ENCODE data around the gene HDGFL2.
A peak's percentile ranks its signal among the peaks of the same experiment; 100 is the strongest.

The HDGFL2 gene

DNA sequence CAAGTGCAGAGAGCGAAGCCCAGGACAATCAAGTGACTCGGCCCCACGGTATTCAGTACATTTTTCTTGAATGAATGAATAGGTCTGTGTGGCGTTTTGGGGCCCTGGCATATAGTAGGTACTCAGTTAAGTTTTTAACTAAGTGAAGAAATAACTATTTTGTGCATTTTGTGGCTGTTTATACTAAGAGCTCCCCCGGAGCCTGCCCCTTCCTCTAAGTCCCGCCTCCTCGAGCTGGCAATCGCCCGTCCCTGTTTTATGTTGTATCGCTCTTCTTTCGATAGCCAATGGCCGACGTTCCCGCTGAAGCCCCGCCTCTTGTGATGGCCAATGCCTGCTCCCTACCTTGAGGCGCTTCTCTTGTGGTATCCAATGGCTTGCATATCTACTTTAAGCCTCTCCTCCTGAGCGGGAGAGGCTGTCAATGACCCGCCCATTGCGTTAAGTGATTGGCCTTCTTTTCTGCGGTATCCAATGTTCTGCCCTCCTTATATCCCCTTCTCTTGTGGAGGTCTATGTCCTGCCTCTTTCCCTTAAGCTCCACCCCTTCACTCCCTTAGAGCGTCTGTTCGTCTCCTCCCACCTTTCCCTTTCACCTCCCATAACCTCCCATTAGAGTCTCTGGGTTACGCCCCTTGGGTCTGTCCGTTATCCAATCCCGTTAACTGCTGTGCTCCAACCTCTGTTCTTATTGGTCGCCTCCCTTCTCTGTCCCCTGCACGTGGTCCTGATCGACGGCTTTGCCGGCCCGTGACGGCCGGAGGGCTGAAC is 509 bp upstream of the HDGFL2 start:
- peak; percentile 97 for DNase-seq (ENCODE audit: low read depth)

DNA sequence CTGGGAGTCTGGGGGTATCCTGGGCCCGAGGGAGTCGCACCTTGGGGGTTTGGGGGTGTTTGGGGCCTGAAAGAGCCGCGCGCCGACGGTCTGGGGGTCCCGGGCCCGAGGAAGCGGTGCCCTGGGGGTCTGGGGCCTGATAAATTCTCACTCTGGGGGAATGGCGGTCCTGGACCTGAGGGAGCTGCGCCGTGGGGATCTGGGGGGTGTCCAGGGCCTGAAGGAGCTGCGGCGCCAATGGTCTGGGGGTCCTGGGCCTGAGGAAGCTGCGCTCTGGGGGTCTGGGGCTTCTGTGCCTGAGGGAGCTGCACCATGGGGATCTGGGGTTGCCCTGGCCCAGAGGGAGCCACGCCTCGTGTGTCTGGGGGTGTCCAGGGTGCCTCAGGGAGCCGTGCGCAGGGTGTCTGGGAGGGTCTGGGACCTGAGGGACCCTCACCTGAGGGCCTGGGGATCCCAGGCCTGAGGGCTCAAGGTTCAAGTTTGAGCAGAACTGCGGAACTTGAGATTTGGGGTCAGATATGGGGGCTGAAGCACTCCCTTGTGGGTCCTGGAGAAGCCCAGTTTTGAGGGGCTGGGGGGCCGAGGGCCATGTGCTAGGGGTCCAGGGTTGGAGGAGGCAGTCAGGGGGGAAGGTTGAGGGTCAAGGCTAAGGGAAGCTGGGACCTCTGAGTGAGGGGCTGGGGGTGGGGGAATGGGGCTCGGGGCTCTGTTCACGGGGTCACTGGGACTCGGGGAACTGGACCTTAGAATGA is 1.1 kb downstream of the HDGFL2 start:
- DNase-seq (ENCODE audit: low read depth), result no peak

DNA sequence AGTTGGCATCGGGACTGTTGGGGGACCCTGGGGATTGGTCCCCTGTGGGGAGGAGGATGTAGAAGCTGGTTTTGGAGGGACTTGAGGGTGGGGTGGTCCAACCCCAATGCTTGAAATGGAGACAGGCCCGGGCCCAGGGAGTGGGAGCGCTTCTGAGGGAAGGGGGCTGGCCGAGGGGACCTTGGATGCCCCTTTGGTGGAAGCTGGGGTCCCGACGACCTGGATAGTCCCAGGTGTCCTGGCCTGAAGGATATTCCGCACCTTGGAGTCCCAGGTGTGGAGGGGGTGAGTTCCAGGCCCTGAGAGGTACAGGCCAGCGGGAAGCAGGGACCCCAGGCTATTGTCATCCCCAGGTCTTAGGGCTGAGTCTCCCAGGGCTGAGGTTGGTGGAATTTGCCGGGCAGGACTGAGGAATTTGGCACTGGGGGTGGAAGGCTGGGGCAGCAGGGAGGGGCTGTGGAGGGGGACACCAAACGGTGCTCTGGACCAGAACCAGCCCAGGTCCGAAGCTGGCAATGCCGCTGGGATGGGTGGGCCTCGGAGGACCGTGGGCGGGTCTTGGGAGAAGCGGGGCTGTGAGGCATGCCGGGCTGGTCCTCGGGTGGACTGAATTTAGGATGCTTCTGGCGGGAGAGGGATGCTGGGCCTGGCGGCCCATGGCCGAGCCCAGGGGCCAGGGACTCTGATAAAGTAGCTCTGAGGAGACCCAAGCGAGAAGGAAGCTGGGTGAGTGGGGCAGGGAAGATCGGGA is 1.8 kb downstream of the HDGFL2 start:
- no peak for DNase-seq (ENCODE audit: low read depth)

DNA sequence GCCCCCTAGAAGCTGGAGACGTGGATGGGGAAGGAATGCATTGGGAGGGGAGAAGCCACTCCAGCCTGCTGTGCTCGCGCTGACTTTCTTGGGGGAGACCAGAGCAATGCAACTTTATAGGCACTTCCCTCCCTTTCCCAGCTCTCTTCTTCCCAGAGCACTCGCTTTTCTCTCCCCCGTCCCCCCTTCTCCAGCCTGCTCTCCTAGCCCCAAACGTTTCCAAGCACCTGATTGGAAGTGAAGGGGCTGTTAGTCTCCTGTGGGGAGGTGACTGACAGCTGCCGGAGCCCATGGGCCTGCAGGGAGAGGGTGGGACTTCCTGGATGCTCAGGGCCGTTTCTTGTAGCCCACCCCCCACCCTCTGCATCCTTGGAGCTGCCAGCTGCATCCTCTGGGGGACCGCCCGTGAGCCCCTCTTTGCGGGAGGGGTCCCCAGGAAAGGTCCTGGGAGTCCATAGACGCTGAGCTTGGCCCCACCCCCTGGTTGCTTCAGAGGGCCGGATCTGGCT is 2.5 kb downstream of the HDGFL2 start:
- no peak for DNase-seq (ENCODE audit: low read depth)

DNA sequence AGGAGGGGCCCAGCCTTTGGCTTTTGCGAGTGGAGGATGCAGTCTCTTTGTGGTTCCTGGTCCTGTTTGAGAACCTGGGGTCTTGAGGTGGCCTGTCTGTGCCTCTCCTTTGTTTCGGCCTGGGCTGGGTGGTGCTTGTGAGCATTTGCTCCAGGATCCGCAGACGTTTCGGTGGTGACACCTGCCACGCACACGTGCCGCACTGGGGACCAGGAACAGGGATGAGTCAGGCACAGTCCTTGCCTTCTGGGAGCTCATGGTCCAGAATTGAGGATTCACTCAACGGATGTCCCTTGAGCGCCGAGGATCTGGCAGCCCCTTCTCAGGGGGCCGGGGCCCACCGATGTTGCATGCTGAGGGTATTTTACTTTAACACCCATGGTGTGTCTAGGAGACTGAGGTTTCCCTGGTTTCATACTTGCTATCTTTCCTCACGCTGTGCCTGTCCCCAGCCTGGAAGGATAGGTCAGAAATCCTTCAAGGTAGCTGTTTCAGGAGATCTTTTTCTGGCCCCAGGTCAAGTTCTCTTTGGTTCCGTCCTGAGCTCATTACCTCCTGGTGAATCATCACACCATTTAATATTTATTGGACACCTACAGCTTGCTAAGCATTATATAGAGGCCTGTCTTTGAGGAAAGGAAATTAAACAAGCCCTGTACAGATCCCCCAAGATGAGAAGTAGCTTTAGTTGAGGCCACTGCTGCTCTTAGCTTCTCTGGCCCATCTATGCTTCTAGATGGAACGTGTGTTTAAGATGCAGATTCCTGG is 5.1 kb downstream of the HDGFL2 start:
- no peak for DNase-seq (ENCODE audit: low read depth)

DNA sequence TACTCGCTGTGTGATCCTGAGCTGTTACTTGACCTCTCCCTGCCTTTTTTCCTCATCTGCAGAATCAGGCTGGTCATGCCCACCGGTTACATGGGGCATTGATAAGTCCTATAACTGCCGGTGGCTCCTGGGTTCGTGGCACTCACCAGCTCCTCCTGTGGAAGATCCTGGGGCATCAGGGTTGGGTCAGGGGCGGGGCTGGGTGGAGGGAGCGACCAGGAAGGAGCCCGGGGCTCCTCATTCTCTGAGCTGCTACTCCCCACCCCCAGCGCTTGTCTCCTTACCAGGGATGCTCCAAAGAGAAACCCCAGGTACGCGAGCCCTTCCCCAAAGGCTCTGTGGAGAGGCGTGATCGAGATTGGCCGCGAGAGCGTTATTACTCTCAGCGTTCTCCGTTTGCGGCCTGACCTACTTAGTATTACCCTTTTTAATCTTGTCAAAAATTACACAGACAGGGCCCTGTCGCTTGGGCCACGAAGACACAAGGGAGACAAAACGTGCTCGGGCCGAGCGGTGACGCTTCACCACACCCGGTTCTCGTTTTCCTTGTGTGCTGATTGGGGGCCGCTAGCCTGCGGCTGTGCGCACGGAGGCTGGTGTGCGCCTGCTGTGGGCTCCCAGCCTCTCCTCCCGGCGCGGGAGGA is 10.7 kb downstream of the HDGFL2 start:
- DNase-seq (ENCODE audit: low read depth), result no peak

DNA sequence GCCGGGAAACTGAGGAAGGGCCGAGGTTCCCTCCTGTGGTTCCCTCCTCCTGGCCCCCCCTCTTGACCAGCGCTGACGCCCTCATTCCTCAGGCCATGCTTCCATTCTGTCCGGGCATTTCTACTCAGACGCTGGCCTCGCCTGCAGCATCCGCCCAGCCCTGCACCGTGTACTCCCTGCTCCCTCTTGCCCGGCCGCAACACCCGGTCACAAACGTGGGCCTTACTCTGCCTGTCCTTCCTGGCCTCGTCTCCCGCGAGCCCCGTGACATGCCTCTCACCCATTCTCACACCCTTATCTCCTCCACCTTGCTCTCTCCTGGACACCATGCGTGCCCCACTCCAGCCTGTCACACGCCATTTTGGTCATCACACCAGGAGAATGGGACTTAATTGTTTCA is 11.3 kb downstream of the HDGFL2 start:
- no peak for DNase-seq (ENCODE audit: low read depth)

DNA sequence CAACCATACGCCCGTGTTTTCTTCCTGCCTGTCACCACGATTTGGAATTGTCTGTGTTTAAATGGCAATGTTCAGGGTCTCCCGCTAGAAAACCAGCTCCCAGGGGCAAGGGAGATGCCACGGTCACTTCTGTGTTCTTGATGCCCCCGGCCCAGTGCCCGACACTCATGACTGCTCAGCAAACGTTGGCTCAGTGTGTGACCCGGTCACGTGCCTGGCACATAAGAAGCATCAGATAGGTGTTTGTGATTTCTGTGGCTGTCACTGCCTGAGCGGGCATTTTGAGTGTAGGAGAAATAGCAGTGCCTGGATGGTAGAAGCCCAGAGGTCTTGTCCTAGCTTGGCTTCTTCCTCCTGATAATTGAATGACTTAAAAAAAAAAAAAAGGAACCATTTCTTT is 15.5 kb downstream of the HDGFL2 start:
- DNase-seq (ENCODE audit: low read depth), result no peak

DNA sequence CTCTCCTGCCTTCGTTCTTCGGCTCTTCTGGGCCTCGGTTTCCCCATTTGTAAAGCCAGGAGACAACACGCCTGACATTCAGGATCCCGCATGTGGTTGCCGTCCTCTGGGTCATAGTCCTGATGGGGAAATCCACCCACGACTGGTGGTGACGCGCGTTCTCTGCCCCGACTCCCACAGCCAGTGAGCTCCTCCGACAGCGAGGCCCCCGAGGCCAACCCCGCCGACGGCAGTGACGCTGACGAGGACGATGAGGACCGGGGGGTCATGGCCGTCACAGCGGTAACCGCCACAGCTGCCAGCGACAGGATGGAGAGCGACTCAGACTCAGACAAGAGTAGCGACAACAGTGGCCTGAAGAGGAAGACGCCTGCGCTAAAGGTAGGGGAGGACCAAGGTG is 16.4 kb downstream of the HDGFL2 start:
- DNase-seq (ENCODE audit: low read depth), result no peak

DNA sequence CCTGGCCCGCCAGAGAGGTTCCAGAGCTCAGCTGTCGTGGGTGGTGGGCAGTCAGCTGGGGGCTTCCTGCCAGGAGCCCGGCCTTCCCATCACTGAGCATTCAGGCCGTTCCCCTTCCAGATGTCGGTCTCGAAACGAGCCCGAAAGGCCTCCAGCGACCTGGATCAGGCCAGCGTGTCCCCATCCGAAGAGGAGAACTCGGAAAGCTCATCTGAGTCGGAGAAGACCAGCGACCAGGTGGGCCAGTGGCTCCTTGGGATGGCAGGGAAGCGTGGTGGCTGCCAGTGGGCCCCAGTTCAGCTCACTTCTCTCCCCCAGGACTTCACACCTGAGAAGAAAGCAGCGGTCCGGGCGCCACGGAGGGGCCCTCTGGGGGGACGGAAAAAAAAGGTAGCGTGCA is 19.3 kb downstream of the HDGFL2 start:
- no peak for DNase-seq (ENCODE audit: low read depth)

DNA sequence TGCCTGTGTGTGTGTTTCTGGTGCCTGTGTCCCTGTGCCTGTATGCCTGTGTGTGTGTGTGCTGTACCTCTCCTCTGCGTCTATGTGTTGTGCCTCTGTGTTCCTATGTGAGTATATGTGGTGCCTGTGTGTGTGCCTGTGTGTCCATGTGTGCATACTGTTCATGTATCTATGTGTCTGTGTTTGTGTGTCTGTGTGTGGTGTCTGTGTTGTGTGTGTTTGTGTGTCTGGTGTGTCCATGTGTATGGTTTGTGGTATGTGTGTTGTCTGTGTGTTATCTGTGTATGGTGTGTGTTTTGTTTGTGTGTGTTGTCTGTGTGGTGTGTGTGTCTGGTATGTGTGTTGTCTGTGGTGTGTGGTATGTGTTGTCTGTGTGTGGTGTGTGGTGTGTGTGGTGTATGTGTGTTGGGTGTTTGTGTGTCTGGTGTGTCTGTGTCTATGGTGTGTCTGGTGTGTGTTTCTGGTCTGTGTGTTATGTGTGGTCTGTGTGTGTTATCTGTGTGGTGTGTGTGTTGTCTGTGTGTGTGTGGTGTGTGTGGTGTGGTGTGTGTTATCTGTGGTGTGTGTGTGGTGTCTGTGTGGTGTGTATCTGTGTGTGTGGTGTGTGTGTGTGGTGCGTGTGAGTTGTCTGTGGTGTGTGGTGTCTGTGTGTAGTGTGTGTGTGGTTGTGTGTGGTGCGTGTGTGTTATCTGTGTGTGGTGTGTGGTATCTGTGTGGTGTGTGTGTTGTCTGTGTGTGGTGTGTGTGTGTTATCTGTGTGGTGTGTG is 20.4 kb downstream of the HDGFL2 start:
- DNase-seq (ENCODE audit: low read depth), result no peak

DNA sequence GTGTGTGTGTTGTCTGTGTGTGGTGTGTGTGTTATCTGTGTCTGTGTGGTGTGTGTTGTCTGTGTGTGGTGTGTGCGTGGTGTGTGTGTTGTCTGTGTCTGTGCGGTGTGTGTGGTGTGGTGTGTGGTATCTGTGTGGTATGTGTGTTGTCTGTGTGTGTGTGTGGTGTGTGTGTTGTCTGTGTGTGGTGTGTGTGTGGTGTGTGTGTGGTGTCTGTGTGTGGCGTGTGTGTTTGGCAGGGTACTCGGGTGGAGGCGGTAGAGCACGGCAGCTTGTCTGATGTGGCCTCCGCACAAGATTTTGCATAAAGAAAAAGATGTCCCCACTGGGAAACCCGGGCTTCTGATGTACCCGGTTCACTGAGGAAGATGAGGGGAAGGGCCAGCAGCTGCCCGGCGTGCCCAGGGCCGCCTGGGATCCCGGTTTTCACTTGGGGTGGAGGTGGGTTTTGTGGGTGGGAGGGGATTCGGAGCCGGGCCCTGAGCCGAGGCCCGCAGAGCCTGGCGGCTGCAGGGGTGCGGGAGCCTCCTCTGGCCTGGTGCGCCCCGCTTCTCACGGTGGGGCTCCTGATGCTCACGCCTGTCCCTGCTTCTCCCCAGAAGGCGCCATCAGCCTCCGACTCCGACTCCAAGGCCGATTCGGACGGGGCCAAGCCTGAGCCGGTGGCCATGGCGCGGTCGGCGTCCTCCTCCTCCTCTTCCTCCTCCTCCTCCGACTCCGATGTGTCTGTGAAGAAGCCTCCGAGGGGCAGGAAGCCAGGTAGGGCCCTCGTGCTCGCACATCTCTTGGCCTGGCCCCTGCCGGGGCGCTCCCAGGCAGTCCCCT is 21.2 kb downstream of the HDGFL2 start:
- DNase-seq (ENCODE audit: low read depth), result no peak

DNA sequence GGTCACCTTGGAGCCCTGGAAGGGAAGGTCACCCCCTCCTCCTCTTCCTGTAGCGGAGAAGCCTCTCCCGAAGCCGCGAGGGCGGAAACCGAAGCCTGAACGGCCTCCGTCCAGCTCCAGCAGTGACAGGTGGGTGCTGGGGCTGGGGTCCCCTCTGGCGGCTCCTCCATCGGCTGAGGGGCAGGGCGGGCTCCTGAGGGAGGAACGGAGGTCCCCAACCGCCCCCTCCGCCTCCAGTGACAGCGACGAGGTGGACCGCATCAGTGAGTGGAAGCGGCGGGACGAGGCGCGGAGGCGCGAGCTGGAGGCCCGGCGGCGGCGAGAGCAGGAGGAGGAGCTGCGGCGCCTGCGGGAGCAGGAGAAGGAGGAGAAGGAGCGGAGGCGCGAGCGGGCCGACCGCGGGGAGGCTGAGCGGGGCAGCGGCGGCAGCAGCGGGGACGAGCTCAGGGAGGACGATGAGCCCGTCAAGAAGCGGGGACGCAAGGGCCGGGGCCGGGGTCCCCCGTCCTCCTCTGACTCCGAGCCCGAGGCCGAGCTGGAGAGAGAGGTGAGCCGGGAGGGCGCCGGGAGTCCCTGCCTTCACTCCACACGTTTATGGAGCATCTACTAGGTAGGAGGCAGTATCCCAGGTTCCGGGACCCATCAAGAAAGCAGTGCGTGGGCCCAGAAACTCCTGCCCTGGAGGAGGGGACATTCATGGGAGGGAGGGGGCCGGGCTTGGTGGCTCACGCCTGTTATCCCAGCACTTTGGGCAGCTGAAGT is 22.0 kb downstream of the HDGFL2 start:
- no peak for DNase-seq (ENCODE audit: low read depth)

DNA sequence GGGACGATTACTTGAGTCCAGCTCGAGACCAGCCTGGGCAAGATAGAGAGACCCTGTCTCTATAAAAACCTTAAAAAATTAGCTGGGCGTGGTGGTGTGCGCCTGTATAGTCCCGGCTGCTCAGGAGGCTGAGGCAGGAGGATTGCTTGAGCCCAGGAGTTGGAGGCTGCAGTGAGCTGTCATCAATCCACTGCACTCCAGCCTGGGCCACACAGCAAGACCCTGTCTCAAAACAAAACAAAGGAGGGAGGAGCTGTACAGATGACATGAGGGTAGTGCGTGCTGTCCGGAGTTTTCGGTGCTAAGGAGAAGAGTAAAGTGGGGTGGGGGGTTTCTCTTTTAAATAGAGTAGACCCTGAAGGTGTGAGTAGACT is 22.6 kb downstream of the HDGFL2 start:
- DNase-seq (ENCODE audit: low read depth), result no peak

DNA sequence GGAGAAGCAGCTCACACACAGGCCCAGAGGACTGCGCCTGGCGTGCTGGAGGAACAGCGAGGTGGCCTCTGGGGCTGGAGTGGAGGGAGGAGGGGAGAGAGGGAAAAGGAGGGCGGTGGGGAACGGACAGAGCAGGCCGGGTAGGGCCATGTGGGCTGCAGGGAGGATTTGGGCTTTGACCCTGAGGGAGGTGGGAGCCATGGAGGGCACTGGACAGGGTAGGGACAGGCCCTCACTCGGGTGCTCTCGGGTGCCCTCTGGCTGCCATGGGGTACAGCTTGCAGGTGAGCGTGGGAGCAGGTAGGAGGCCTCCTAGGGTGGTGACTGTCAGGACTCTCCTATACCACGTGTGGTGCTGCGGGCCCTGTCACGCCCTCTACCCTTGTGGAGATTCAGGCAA is 23.4 kb downstream of the HDGFL2 start:
- DNase-seq (ENCODE audit: low read depth), result no peak

DNA sequence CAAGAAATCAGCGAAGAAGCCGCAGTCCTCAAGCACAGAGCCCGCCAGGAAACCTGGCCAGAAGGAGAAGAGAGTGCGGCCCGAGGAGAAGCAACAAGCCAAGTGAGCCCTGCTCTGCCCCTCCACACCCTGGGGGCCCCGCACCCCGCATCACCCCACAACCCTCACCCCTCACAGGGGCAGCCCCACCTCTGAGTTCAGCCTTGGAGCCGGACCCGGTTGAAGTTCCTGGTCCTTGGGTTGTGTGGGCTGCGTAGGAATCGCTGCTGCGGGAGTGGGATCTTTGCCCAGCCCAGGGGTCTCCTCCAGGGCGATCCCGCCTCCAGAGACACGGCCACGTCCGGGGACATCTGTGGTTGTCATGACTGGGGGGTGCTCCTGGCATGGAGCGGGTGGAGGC is 24.2 kb downstream of the HDGFL2 start:
- DNase-seq (ENCODE audit: low read depth), result no peak

DNA sequence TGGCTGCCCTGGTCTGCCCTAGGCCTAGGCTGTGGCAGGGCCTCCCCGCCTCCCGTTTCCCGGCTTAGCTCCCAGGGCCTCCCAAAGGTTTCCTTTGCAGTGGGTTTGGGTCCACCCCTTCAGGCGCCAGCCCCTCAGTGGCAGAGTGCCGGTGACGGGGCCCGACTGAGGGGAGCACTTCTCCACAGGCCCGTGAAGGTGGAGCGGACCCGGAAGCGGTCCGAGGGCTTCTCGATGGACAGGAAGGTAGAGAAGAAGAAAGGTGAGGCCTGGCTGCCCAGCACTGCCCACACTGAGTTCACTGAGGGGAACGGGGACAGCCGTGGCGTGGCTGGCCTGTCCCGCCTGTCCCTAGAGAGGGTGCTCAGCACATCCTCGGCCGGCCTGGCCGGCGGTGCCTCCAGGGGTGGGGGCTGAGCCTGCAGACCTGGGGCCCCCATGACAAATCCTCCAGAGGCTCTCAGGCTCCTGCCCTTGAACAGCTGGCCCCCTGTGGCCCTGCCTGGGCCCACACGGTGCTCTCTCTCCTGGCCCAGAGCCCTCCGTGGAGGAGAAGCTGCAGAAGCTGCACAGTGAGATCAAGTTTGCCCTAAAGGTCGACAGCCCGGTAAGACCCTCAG is 25.8 kb downstream of the HDGFL2 start:
- DNase-seq (ENCODE audit: low read depth), result no peak

DNA sequence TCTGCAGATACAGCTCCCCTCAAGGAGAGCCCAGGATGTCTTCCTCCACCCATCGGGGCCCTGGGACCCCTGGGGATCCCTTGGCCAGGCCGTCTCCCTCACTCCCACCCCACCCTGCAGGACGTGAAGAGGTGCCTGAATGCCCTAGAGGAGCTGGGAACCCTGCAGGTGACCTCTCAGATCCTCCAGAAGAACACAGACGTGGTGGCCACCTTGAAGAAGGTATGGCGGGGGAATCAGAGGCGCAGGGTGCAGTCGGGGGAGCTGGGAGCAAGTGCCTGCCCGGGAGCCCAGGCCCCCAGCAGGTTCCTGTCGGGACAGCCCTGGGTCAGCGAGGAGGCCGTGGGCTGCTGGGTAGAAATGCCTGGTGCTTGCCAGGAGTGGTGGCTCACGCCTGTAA is 26.6 kb downstream of the HDGFL2 start:
- DNase-seq (ENCODE audit: low read depth), result no peak

DNA sequence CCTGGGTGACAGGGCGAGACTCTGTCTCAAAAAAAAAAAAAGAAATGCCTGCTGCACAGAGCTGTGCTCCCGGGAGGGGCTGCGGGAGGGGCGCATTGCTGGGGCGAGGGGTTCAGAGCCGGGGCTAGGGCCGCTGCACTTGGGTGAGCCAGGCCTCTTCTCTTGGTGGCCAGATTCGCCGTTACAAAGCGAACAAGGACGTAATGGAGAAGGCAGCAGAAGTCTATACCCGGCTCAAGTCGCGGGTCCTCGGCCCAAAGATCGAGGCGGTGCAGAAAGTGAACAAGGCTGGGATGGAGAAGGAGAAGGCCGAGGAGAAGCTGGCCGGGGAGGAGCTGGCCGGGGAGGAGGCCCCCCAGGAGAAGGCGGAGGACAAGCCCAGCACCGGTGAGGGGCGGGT is 27.2 kb downstream of the HDGFL2 start:
- no peak for DNase-seq (ENCODE audit: low read depth)
